ENCODE measurements around the gene FSTL4. TPM values are rescaled to one million over a fixed set of nuclear protein-coding genes. Genes with fewer than 3 reads are reported as not detected.

FSTL4 gene
- total RNA-seq, 1 experiment from 2014 or later, result 2.7 TPM

- Mint-ChIP-seq H3K27me3 (ENCODE audit: insufficient read depth, unreplicated experiment) (peaks cover 11% of the 10 kb centered on the region), H3K4me1 (ENCODE audit: low read depth, unreplicated experiment) (no peaks in the 10 kb centered on the region), H3K27ac (ENCODE audit: unreplicated experiment) (no peak overlapping the region), H3K4me3 (ENCODE audit: unreplicated experiment) (no peak overlapping the region), H3K9me3 (ENCODE audit: unreplicated experiment) (no peaks in the 10 kb centered on the region), H3K36me3 (ENCODE audit: insufficient read depth, unreplicated experiment) (no peaks in the 10 kb centered on the region)
- H3K4me3 ChIP-seq (ENCODE audit: low read depth, low read length), result no peak overlapping the region
- CTCF ChIA-PET, result no interaction called here
- no peaks in the 10 kb centered on the region for H3K9me3 ChIP-seq
- H3K4me1 ChIP-seq, result no peaks in the 10 kb centered on the region
- POLR2A ChIA-PET, result no interaction called here
- intact Hi-C loops (cut with micrococcal nuclease; ENCODE audit: unreplicated experiment), result no loop called here
- BruUV-seq (replicated peaks), result no TSS peak
- H3K27me3 ChIP-seq (replicated peaks; ENCODE audit: control insufficient read depth, insufficient read depth, low read length), result peaks cover 2% of the 10 kb centered on the region; the same call in 1 of the 2 replicates
- DNase-seq, result no peak
- H3K36me3 ChIP-seq (ENCODE audit: control insufficient read depth, insufficient read depth, low read length), result no peaks in the 10 kb centered on the region
- TF ChIP-seq, protein P1, sequence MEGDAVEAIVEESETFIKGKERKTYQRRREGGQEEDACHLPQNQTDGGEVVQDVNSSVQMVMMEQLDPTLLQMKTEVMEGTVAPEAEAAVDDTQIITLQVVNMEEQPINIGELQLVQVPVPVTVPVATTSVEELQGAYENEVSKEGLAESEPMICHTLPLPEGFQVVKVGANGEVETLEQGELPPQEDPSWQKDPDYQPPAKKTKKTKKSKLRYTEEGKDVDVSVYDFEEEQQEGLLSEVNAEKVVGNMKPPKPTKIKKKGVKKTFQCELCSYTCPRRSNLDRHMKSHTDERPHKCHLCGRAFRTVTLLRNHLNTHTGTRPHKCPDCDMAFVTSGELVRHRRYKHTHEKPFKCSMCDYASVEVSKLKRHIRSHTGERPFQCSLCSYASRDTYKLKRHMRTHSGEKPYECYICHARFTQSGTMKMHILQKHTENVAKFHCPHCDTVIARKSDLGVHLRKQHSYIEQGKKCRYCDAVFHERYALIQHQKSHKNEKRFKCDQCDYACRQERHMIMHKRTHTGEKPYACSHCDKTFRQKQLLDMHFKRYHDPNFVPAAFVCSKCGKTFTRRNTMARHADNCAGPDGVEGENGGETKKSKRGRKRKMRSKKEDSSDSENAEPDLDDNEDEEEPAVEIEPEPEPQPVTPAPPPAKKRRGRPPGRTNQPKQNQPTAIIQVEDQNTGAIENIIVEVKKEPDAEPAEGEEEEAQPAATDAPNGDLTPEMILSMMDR (IDR thresholded peaks at IDR 0.05; ENCODE audit: insufficient read depth in 1 of 2, low read depth in 1 of 2, low read length in 1 of 2, severe bottlenecking in 1 of 2, unreplicated experiment in 1 of 2), result no peak
These were observed 26.1 kb upstream of the FSTL4 start for GRCh38 chr5:133638436-133638835.

DNA sequence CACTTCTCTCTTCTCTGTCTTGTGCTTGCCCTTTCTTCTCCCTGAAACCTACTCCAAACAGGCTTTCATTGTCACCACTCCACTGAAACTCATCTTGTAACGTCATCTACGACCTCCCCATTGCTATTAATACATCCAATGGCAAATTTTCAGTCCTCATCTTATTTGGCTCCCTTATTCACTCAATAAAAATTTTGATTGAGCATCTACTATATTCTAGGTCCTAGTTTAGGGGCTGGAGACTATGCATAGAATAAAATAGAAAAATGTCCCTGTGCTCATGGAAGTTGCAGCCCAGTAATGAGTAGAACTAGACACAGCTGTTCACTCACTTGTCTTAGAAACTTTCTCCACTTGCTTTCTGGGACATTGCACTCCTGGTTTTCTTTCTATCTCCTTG lies 24.9 kb upstream of the FSTL4 start:
- Histone ChIP-seq H3K4me3 (ENCODE audit: low read depth, low read length) (no peak overlapping the region), H3K4me1 (no peaks in the 10 kb centered on the region), H3K27me3 (replicated peaks; ENCODE audit: control insufficient read depth, insufficient read depth, low read length) (0 out of 2 replicates have a peak, but pooled peaks cover 2% of the 10 kb centered on the region), H3K36me3 (ENCODE audit: control insufficient read depth, insufficient read depth, low read length) (no peaks in the 10 kb centered on the region), H3K9me3 (no peaks in the 10 kb centered on the region)
- H3K27ac Mint-ChIP-seq (ENCODE audit: unreplicated experiment), result no peak overlapping the region
- intact Hi-C loops (cut with micrococcal nuclease; ENCODE audit: unreplicated experiment), result no loop called here
- DNase-seq, result no peak
- peaks cover 11% of the 10 kb centered on the region for H3K27me3 Mint-ChIP-seq (ENCODE audit: insufficient read depth, unreplicated experiment)
- ChIA-PET CTCF (no interaction called here), POLR2A (no interaction called here)
- no peaks in the 10 kb centered on the region for H3K36me3 Mint-ChIP-seq (ENCODE audit: insufficient read depth, unreplicated experiment)
- TF ChIP-seq, protein P1 (IDR thresholded peaks at IDR 0.05; ENCODE audit: insufficient read depth in 1 of 2, low read depth in 1 of 2, low read length in 1 of 2, severe bottlenecking in 1 of 2, unreplicated experiment in 1 of 2), result no peak
- H3K4me3 Mint-ChIP-seq (ENCODE audit: unreplicated experiment), result no peak overlapping the region
- no peaks in the 10 kb centered on the region for H3K4me1 Mint-ChIP-seq (ENCODE audit: low read depth, unreplicated experiment)
- BruUV-seq (replicated peaks), result no TSS peak
- no peaks in the 10 kb centered on the region for H3K9me3 Mint-ChIP-seq (ENCODE audit: unreplicated experiment)

- ChIA-PET POLR2A (no interaction called here), CTCF (no interaction called here)
- Histone ChIP-seq H3K4me3 (ENCODE audit: low read depth, low read length) (no peak overlapping the region), H3K36me3 (ENCODE audit: control insufficient read depth, insufficient read depth, low read length) (no peaks in the 10 kb centered on the region), H3K4me1 (no peaks in the 10 kb centered on the region), H3K9me3 (no peaks in the 10 kb centered on the region), H3K27me3 (replicated peaks; ENCODE audit: control insufficient read depth, insufficient read depth, low read length) (0 out of 2 replicates have a peak, but pooled peaks cover 2% of the 10 kb centered on the region)
- BruUV-seq (replicated peaks), result no TSS peak
- intact Hi-C loops (cut with micrococcal nuclease; ENCODE audit: unreplicated experiment), result no loop called here
- Mint-ChIP-seq H3K4me1 (ENCODE audit: low read depth, unreplicated experiment) (no peaks in the 10 kb centered on the region), H3K27me3 (ENCODE audit: insufficient read depth, unreplicated experiment) (peaks cover 7% of the 10 kb centered on the region), H3K9me3 (ENCODE audit: unreplicated experiment) (no peaks in the 10 kb centered on the region), H3K4me3 (ENCODE audit: unreplicated experiment) (no peak overlapping the region), H3K27ac (ENCODE audit: unreplicated experiment) (no peak overlapping the region), H3K36me3 (ENCODE audit: insufficient read depth, unreplicated experiment) (no peaks in the 10 kb centered on the region)
- DNase-seq, result no peak
- TF ChIP-seq, protein P1 (IDR thresholded peaks at IDR 0.05; ENCODE audit: insufficient read depth in 1 of 2, low read depth in 1 of 2, low read length in 1 of 2, severe bottlenecking in 1 of 2, unreplicated experiment in 1 of 2), result no peak
These were observed 22.7 kb upstream of the FSTL4 start for GRCh38 chr5:133635051-133635450.
